GM19035 (cell line): ENCODE results near the gene SASH3.

Experiments used
- ATAC-seq: cut with Tn5 transposase; IDR thresholded peaks from one replicate; pipeline ENCODE4 v1.9.1; 2021; ENCODE audit not compliant: unreplicated experiment

Gene SASH3

DNA sequence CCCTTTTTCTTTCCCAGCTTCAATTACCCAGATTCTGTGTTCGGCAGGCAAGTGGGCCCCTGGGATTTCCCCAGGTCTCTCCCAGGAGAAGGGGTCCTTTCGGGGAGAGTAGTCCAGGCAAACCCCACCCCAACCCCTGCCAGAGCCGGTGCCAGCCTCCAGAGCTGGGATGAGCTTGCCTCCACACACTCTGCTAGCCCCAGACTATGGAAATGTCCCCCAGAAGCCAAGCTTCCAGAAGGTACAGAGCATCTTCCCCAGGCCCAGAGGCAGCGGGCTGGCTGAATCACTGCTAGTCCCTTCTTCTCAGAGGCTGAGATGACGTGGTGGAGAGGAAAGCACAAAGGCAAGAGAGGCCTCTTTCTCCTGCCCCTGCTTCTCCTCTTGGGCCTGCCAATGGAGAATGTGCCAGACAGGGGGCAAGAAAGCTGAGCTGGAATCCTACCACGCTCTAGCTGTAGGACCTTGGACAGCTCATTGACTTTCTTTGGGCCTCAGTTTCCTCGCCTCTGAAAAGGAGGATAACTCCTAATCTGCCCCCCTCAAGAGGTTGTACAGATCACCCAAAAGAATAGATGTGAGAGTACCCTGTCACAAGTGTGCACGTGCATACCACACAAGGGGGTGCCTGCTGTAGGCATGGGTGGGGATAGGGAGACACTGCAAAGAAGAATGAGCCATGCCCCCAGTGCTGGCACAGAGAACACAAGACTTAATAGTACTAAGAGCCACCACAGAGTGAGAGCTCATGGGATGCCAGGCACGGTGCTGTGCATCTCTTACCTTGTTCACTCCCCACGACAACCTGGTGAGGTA is 2.1 kb downstream of the SASH3 start:
- no peak for ATAC-seq

DNA sequence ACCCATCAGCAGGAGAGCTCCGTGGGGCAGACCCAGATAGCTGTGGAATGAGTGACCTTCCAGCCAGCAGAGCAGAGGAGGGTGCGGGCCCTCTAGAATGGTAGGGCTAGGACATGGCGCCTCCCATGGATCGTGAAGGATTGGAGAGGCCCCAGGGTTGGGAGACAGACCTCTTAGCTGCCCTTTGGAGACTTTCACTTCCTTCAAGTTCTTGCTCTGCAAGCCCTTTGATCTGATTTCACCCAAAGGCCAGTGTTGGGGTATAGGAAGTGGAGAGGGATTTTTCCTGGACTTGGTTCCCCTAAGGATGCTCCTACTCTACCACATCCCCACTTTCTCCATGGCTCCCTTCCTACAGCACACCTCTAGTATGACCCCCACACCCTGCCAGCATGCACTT is 3.0 kb downstream of the SASH3 start:
- ATAC-seq: no peak

DNA sequence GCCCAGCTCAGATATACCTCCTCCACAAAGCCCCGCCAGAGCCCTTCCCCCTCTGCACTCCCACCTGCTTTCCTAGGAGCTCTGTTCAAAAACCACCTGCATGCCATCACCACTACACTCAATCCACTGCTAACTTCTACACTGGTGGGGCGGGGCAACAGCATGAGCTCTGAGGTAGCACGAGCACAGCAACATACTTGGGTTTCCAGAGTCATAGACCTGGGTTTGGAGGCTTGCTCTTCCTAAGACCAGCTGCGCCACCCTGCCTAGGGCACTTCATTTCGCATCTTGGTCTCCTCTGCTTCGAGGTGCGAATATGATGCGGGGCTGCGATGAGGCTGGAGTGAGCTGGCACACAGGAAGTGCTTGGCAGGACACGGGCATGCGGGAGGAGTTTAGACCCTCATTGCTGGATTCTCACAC is 3.6 kb downstream of the SASH3 start:
- ATAC-seq: no peak

DNA sequence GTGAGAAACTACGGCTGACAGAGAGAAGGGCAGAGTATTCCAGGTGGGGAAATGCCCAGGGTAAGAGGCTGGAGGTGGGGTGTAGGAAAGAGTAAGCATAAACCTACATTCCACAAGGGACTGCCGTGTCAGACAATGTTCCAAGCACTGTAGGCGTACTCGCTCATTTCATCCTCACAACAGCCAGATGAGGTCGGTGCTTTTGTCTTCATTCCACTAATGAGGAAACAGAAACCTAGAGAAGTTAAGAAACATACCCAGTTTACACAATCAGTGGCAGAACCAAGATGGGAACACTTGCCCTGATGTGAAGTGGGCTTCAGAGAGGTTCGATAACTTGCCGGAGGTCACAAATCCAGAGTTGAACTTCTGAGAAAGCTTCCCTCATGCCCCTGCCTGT is 4.6 kb downstream of the SASH3 start:
- no peak for ATAC-seq

DNA sequence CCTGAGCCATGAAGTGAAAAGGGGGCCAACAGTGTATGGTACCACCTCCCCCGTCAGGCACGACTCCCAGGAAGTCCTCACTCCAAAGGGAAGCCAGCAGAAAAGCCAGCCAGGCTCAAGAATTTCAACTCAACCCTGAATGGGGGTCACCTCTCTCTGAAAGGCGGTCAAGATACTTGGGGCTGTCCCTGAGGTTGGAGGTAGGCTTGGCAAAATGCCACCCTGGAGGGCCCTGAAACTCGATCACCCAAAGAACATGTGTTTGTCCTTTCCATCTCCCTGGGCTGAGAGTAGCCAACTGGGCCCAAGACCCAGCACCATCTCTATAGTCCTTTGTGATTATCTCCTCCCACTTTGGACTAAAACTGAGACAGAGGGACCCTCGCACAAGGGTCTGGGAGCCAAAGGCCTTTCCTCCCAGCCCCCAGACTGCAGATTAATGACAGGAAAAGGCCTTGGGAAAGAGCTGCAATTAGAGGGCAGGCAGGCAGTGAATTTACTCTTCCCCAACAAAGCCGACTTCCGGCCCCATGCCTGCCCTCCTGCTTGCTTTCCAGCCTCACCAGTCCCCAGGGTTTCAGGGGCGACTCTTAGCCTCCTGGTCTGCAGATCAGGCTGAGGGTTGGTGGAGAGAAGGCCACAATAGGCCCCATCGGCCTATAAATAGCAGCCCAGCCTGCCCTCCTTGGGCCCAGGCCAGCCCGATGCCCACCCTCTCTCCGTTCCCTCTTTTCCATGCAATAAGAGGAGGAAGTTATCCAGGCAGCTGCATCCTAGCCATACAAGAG is 5.6 kb downstream of the SASH3 start:
- ATAC-seq: no peak

DNA sequence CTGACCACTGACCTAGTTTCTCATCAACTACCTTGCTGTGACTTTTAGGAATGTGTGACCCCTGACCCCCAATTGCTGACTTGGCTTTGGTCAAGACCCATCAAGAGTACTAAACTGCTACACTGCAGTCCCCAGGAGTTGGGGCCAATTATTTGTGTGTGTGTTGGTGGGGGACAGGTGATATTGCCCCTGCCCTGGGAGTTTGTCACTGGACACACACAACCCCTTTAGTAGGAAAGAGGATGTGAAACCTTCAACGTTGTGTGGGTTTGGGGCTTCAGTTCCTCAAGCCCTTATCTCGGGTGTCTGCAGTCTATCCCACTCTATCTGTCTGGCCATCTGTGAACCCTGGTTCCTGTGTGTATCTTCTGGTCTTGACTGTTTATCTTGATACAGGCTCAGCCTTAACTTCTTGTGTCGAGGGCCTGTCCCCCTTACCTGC is 6.5 kb downstream of the SASH3 start:
- peak; percentile 77 for ATAC-seq

DNA sequence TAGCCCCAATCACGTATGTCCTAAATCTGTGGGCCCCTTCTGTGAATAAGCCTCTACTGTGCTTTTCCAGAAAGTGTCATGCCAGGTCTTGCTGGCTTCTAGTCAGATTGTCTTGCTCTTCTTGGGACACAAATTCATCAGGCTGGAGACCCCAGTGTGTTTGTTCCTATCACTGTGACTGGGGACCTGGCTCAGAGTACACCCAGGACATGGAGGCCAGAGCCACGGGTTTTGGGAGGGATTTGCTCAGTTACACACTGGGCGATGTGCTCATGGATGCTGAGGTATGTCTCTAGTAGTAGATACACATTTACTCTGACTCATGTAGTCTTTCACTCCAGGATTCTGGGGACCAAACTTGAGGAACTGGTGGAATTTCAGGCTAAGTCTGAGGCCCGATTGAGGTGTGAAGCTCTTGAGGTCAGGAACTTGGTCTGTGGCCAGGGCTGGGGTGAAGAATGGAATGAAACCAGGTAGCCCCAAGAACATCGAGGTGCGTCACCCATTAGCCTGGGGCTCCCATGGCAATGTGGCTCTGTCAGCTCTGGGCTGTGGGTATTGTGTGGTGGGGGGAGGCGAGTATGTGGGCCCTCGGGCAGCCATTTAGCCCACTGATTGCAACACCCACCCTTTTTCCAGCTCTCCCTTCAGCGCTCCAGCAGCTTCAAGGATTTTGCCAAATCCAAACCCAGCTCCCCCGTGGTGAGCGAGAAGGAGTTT is 7.7 kb downstream of the SASH3 start:
- ATAC-seq: no peak

DNA sequence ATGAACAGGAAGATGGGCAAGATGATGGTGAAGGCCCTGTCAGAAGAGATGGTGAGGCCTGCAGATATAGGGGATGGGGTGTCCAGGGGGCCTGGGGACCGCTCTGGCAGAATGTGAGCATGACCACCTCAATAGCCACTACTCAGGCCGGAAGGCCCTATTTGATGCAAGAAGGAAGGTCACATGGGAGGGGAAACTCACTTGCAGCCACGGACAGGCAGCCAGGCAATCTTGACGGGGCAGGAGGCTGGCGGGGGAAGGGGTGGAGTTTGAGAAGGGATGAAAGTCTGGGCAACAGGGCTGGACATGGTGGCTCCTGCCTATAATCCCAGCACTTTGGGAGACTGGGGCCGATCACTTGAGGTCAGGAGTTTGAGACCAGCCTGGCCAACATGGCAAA is 8.8 kb downstream of the SASH3 start:
- ATAC-seq: no peak

DNA sequence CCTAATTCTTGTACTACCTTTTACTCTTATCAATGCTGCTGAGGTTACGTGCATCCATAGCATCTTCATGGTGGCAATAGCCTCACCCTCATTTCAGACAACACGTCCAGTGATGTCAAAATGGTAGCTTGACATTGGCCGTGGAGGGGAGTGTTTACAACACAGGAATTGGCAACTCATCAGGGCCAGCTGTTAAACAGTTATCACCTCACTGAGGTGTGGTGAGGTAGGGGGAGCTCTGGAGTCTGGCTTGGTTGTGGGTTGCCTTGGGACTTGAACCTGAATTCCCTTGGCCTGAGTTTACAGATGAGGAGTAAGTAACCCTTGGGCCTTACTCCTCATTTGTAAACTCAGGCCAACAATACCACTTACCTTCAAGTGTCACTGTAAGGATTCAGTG is 10.4 kb downstream of the SASH3 start:
- no peak for ATAC-seq

DNA sequence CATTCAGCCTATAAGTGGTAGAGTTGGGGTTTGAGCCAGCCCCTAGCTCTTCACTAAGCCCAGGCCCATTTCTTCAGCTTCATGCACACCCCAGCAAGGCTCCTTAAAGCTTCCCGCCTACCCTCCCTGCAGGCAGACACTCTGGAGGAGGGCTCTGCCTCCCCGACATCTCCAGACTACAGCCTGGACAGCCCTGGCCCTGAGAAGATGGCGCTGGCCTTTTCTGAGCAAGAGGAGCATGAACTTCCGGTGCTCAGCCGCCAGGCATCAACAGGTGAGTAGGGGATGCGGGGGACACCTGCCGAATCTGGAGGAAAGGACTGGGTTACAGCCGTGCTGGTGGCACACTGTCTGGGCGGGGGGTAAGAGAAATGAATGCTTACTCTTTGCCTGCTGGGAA is 11.1 kb downstream of the SASH3 start:
- ATAC-seq: no peak

DNA sequence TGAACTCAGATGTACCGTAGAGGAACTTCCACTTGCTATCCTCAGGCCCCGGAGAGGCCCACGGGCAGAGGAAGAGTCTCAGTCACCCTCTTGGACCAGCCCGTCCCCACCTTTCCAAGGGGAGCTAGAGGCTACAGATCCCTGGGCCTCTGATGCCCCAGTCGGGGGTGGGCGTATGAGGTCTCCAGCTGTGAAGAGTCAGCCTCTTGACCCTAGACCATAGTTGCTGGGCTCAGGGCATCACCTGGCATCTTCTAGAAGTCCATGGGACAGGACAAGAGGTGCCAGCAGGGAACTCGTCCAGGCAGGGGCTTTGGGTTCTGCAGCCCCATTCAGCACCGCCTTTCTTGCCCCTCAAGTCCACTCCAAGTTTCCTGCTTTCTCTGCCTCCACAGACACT is 11.6 kb downstream of the SASH3 start:
- no peak for ATAC-seq

DNA sequence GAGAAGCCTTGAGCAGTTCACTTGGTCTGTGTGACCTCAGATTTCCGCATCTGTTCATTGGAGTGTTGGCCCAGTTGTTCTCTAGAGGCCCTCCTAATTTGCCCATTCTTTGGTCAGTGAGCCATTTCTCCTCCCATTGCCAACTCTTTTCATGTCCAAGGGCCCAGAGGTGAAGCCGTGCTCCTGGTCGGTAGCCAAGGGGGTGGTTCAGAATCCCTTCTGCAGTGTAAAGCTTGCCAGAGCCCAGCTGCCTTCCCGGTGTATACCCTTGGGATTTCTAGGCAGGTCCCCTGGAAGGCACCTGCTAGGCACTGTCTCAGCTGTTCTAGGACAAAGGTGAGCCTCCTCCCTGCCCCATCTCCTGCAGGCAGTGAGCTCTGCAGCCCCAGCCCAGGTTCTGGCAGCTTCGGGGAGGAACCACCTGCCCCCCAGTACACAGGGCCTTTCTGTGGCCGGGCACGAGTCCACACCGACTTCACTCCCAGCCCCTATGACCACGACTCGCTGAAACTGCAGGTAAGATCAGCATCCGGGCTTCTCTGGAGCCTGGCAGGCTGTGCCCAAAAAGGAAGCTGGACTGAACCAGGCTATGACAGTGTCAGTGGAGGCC is 12.3 kb downstream of the SASH3 start:
- ATAC-seq: no peak

DNA sequence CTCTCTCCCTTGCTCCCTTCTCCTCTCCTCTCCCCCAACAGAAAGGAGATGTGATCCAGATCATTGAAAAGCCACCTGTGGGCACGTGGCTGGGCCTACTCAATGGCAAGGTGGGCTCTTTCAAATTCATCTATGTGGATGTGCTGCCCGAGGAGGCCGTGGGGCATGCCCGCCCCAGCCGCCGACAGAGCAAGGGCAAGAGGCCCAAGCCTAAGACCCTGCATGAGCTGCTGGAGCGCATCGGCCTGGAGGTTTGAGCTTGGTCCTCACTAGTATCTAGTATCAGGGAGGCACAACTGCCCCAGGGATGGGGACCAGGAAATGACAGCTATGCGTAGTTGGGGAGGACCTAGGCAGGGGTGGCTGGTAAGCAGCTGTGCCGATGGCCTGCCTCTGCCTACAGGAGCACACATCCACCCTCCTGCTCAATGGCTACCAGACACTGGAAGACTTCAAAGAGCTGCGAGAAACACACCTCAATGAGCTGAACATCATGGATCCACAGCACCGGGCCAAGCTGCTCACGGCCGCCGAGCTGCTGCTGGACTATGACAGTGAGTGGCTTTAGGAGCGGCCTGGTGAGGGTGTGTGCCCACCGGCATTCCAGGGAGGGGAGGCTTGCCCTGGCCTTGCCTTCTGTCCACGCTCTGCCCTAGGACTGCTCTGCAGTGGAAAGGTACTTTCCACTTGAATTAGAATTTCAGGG is 13.0 kb downstream of the SASH3 start:
- no peak for ATAC-seq

DNA sequence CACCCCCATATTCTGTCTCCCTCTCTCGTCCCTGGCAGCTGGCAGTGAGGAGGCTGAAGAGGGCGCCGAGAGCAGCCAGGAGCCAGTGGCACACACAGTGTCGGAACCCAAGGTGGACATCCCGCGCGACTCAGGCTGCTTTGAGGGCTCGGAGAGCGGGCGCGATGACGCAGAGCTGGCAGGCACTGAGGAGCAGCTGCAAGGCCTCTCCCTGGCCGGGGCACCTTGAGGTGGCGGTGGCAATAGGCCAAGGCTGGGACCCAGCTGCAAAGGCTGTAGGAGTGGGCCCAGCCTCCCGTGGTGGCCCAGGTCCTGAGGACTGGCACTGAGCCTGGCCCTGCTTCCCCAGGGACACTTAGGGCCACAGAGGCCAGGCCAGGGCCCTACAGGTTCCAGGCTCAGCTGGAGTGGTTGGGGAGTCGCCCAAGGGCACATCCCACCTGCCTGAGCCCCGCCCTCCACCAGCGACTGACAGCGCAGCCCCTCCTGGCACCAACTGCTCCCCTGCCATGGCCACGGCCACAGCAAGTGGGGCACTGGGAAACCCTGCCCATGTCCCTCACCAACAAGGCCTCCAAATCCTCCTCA is 13.9 kb downstream of the SASH3 start:
- no peak for ATAC-seq

DNA sequence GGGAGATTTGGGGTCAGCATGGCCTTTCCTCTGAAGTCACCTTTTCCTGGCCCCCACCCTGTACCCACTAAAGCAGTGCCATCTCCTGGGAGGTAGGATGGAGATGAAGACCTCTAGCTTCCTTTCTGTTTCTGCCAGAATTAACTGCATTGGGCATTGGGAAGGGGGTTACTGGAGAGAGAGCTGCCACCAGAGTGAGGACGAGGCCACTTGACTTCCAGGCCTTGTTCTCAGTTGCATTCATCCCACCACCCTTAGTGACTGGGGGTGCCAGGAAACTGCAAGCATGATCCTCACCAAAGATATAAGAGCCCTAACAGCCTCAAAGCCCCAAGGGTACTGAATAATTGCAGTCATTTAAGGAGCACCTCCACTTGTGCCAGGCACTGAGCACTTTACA is 15.8 kb downstream of the SASH3 start:
- no peak for ATAC-seq

DNA sequence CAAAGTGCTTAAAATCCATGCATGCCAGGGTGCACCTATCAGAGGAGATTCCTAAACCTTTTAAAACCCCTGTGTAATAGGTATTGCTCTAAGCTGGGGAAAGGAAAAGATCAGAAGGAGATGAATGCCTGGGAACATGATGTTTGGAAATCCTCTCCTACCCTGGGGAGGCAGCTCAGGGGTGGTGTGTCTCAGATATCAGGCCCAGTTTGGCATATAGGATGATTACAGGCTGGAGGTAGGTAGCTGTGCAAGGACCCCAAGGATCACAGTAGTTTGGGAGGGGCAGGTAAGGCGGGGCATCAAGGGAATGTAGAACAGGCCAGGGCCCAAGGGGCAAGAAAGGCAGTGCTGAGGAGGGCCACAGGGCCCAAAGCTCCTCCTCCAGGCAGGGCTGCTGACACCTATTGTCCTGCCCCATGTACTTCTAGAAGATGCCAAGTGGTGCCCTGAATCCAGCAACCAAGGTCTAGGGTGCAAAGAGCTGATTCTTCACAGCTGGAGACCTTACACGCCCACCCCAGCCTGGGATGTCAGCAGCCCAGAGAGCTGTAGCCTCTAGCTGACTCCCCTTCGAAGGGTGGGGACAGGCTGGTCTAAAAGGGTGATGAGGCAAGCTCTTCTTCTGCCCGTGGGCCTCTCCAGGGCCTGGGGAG is 17.6 kb downstream of the SASH3 start:
- no peak for ATAC-seq

DNA sequence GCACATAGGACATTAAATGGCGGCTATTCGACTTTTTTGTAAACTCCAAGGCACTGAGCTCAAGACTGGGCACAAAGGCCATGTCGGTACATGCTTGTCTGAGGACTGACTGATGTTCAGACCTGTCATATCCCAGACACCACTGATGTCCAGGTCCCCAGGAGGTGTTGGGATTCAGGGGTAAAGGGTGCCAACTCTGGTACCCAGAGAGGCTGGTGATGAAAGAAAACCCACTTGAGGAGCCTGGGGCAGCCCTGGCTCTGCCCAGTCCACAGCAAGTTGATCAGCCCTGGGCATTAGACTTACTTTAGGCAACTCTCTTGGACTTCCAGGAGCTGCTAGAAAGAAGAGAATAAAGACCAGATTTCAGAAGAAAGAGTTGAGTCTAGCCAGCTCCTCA is 18.7 kb downstream of the SASH3 start:
- ATAC-seq: no peak

DNA sequence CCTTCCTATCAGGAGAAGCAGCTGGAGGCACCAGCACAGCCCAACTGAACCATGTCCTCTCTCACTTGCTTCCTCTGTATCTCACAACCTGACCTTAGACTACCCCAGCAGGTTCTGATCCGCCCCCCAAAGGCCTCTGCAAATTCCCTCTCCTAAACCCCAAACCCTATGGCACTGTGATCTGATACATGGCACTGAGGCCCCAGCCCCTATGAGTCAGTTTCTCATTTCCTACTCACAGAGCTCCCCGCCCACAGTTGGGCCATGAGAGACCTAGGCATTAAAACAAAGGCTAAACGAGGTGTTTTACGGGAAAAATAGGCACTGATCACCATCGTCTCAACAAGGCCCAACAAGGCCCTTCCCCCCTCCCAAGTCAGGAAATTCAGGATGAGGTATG is 19.1 kb downstream of the SASH3 start:
- no peak for ATAC-seq

DNA sequence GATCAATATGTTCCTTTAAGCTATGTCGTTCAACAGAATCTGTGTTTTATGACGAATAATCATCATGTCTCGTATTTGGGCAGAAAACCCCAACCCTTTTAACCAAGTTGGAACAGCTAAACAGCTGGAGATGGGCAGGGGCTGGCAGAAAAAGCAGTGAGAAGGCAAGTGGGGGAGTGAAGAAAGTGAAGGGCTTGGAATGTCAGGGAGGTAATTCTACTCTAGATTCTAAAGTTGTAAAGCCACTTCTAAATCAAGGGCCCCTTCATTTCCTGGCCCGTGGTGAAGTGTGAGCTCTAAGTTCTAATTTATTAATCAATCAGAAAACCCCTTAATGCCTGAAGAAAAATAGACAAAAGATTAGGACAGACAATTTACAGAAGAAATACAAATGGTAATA is 20.4 kb downstream of the SASH3 start:
- ATAC-seq: no peak

DNA sequence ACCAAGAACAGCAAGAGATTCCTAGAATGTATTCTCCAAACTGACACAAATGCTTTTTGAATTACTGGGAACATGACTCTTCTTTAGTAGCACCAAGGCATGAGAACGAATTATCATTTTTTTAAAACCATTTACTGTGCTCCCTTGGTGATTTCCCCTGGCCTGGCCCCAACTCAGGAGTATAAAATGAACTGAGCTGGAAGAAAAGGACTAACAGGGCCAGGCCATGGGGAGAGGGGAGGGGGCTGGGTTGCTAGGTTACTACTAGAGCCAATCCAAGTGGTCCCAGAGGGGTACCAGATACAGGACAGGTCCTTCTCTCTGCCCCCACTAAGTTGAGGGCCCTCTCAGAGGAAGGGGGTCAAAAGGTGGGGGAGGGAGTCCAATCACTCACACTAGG is 23.1 kb downstream of the SASH3 start:
- ATAC-seq: no peak
